Activated CD8-positive, alpha-beta T cell treated with anti-CD3 and anti-CD28 coated beads for 36 hours (primary cell): ENCODE results near the gene PPIC. TPM values are rescaled to one million over a fixed set of nuclear protein-coding genes. Genes with fewer than 3 reads are reported as not detected.
A peak's percentile ranks its signal among the peaks of the same experiment; 100 is the strongest.

Experiments used
- ATAC-seq: fragments of 200-7000 bp; cut with Tn5 transposase; one replicate; pipeline ENCODE4 v1.10.0; 2021; ENCODE audit warnings: mild to moderate bottlenecking, moderate library complexity
- CTCF ChIA-PET: fragments of 350-600 bp; sonication (Branson Sonifier 250); formaldehyde crosslinking; loops from one replicate; lab custom pipeline; 2021; ENCODE audit warnings: antibody characterized with exemption; lab: Charles Lee
- POLR2A ChIA-PET: fragments of 350-600 bp; sonication (Branson Sonifier 250); formaldehyde crosslinking; loops from one replicate; lab custom pipeline; 2021; ENCODE audit warnings: antibody characterized with exemption; lab: Charles Lee
- DNase-seq: peaks from one replicate; pipeline ENCODE4 v3.0.0-alpha.2; 2020
- H3K27ac Mint-ChIP-seq: one replicate; pipeline ENCODE4 v1.8.0; 2021; ENCODE audit warnings: mild to moderate bottlenecking, mixed read lengths
- H3K27me3 Mint-ChIP-seq: one replicate; pipeline ENCODE4 v1.8.0; 2021; ENCODE audit warnings: mixed read lengths
- H3K36me3 Mint-ChIP-seq: one replicate; pipeline ENCODE4 v1.8.0; 2021; ENCODE audit warnings: low read depth, mixed read lengths
- H3K4me1 Mint-ChIP-seq: one replicate; pipeline ENCODE4 v1.8.0; 2021; ENCODE audit warnings: low read depth, mixed read lengths
- H3K4me3 Mint-ChIP-seq: one replicate; pipeline ENCODE4 v1.8.0; 2021; ENCODE audit warnings: mild to moderate bottlenecking, moderate library complexity, mixed read lengths
- H3K9me3 Mint-ChIP-seq: one replicate; pipeline ENCODE4 v1.8.0; 2021; ENCODE audit warnings: mixed read lengths
- CTCF ChIP-seq: fragments of 200-600 bp; IDR thresholded peaks from one replicate; pipeline ENCODE4 v1.8.0; 2022; ENCODE audit warnings: antibody characterized with exemption, mild to moderate bottlenecking
- intact Hi-C: fragments of 100-400 bp; cut with micrococcal nuclease; formaldehyde crosslinking; loops from one replicate; pipeline ENCODE4 v1.10.0; 2022
- total RNA-seq, 2 experiments: library from RNA; stranded (reverse); gene quantifications; one replicate each; pipeline ENCODE4 v1.2.3, GENCODE V29; 2021

Gene PPIC
- total RNA-seq, 2 experiments from 2014 or later, result not detected

GRCh38 chr5:123000731-123001130 lies 35.8 kb downstream of the PPIC start:
- no peak for TF ChIP-seq CTCF
- Mint-ChIP-seq H3K9me3 (no peaks in the 10 kb centered on the region), H3K4me3 (no peak overlapping the region), H3K27ac (no peak overlapping the region), H3K36me3 (no peaks in the 10 kb centered on the region), H3K4me1 (no peaks in the 10 kb centered on the region), H3K27me3 (no peaks in the 10 kb centered on the region)
- ChIA-PET POLR2A (no interaction called here), CTCF (interaction anchor here (1.1 kb wide), 1 partner anchor 299 kb away, joined by 3 read pairs; no protein-coding TSS in a partner anchor)
- intact Hi-C loops, result no loop called here
- ATAC-seq, result no peak
- DNase-seq, result no peak

- POLR2A ChIA-PET, result no interaction called here
- Mint-ChIP-seq H3K27ac (no peak overlapping the region), H3K4me3 (no peak overlapping the region), H3K36me3 (no peaks in the 10 kb centered on the region), H3K9me3 (no peaks in the 10 kb centered on the region), H3K27me3 (no peaks in the 10 kb centered on the region), H3K4me1 (no peaks in the 10 kb centered on the region)
- DNase-seq (peak; percentile 62), ATAC-seq (no peak)
- TF ChIP-seq CTCF, result peak; percentile 45
- intact Hi-C loops, result no loop called here
- CTCF ChIA-PET, result interaction anchor here (1.1 kb wide), 1 partner anchor 298 kb away, joined by 3 read pairs; no protein-coding TSS in a partner anchor
These were observed 36.5 kb downstream of the PPIC start for GRCh38 chr5:122999947-123000563.

- ChIA-PET CTCF (no interaction called here), POLR2A (no interaction called here)
- no peaks in the 10 kb centered on the region for H3K4me1 Mint-ChIP-seq
- DNase-seq (no peak), ATAC-seq (no peak)
- no peak overlapping the region for H3K27ac Mint-ChIP-seq
- intact Hi-C loops, result no loop called here
- no peak for TF ChIP-seq CTCF
- H3K36me3 Mint-ChIP-seq, result no peaks in the 10 kb centered on the region
- H3K4me3 Mint-ChIP-seq, result no peak overlapping the region
- no peaks in the 10 kb centered on the region for H3K9me3 Mint-ChIP-seq
- no peaks in the 10 kb centered on the region for H3K27me3 Mint-ChIP-seq
These were observed 39.2 kb downstream of the PPIC start for GRCh38 chr5:122997294-122997693.

- DNase-seq (no peak), ATAC-seq (no peak)
- POLR2A ChIA-PET, result no interaction called here
- H3K27ac Mint-ChIP-seq, result no peak overlapping the region
- intact Hi-C loops, result no loop called here
- TF ChIP-seq CTCF, result no peak
- H3K27me3 Mint-ChIP-seq, result no peaks in the 10 kb centered on the region
- H3K9me3 Mint-ChIP-seq, result no peaks in the 10 kb centered on the region
- H3K4me1 Mint-ChIP-seq, result no peaks in the 10 kb centered on the region
- no peaks in the 10 kb centered on the region for H3K36me3 Mint-ChIP-seq
- H3K4me3 Mint-ChIP-seq, result no peak overlapping the region
- CTCF ChIA-PET, result no interaction called here
These were observed 40.4 kb downstream of the PPIC start for GRCh38 chr5:122996091-122996490.

- ATAC-seq (no peak), DNase-seq (no peak)
- H3K4me1 Mint-ChIP-seq, result no peaks in the 10 kb centered on the region
- H3K36me3 Mint-ChIP-seq, result no peaks in the 10 kb centered on the region
- no peak for TF ChIP-seq CTCF
- no peak overlapping the region for H3K4me3 Mint-ChIP-seq
- intact Hi-C loops, result no loop called here
- no peaks in the 10 kb centered on the region for H3K9me3 Mint-ChIP-seq
- H3K27ac Mint-ChIP-seq, result no peak overlapping the region
- POLR2A ChIA-PET, result no interaction called here
- CTCF ChIA-PET, result no interaction called here
- peaks cover 4% of the 10 kb centered on the region for H3K27me3 Mint-ChIP-seq
These were observed 50.4 kb downstream of the PPIC start for GRCh38 chr5:122985954-122986721.
